Measurements from ENCODE around the gene PIK3R5. TPM values are rescaled to one million over a fixed set of nuclear protein-coding genes. Genes with fewer than 3 reads are reported as not detected.

PIK3R5 gene
- total and polyA plus RNA-seq, 2 donors (not counting 3 experiments of a cell fraction or from before 2014, with no cell fraction given), result not detected

GRCh38 chr17:8839410-8839935 is 126.0 kb downstream of the PIK3R5 start:
- no peak for FAIRE-seq
- H3K36me3 ChIP-seq (ENCODE audit: control insufficient read depth in 2 of 2, extremely low read depth in 1 of 2, insufficient read depth in 2 of 2, low read length in 2 of 2), result no peaks in the 10 kb centered on the region
- H3K4me3 ChIP-seq (replicated peaks in 1 of 3; ENCODE audit: insufficient read depth in 1 of 3, low read depth in 1 of 3, low read length in 3 of 3), result no peak overlapping the region

GRCh38 chr17:8838551-8839095 is 126.9 kb downstream of the PIK3R5 start:
- no peak overlapping the region for H3K4me3 ChIP-seq (replicated peaks in 1 of 3; ENCODE audit: insufficient read depth in 1 of 3, low read depth in 1 of 3, low read length in 3 of 3)
- no peaks in the 10 kb centered on the region for H3K9me1 ChIP-seq (replicated peaks; ENCODE audit: control insufficient read depth, extremely low read depth, insufficient read depth, low read length)
- FAIRE-seq (no peak), DNase-seq (ENCODE audit: low read depth, low spot score) (no peak)
- CTCF ChIA-PET, result interaction anchor here (1.4 kb wide), 1 partner anchor 93 kb away, joined by 3 read pairs; no protein-coding TSS in a partner anchor
- H3K9me3 ChIP-seq (replicated peaks; ENCODE audit: control insufficient read depth, insufficient read depth, low read length), result no peaks in the 10 kb centered on the region
- dilution Hi-C loops (cut with MboI; ENCODE audit: extremely low pct_ligation_motif_present, low sequenced_read_pairs) (no loop called here), intact Hi-C loops (cut with micrococcal nuclease) (no loop called here)
- no peak overlapping the region for H3K9ac ChIP-seq (replicated peaks; ENCODE audit: extremely low read depth, insufficient read depth, low read length)
- no peak overlapping the region for H3K27ac ChIP-seq (ENCODE audit: insufficient read depth, low read depth, low read length)
- H2AFZ ChIP-seq (ENCODE audit: low read depth, low read length), result no peak overlapping the region
- H4K20me1 ChIP-seq (replicated peaks; ENCODE audit: control insufficient read depth, extremely low read depth, insufficient read depth, low read length), result no peaks in the 10 kb centered on the region
- H3K4me2 ChIP-seq (ENCODE audit: insufficient read depth, low read length), result no peak overlapping the region
- POLR2A ChIA-PET, result no interaction called here
- H3K27me3 ChIP-seq (ENCODE audit: control insufficient read depth in 2 of 2, insufficient read depth in 2 of 2, low read length in 2 of 2), result no peaks in the 10 kb centered on the region
- BruUV-seq (replicated peaks), result no TSS peak
- no peaks in the 10 kb centered on the region for H3K36me3 ChIP-seq (ENCODE audit: control insufficient read depth in 2 of 2, extremely low read depth in 1 of 2, insufficient read depth in 2 of 2, low read length in 2 of 2)
- no peaks in the 10 kb centered on the region for H3K79me2 ChIP-seq (ENCODE audit: control insufficient read depth, insufficient read depth, low read length)
- TF ChIP-seq CTCF (IDR thresholded peaks at IDR 0.05; ENCODE audit: extremely low read depth in 1 of 2, insufficient read depth in 1 of 2, low read depth in 1 of 2, low read length in 2 of 2) (no peak), POLR2A (IDR thresholded peaks at IDR 0.05; ENCODE audit: low read depth, low read length) (no peak), JUN (IDR thresholded peaks at IDR 0.05; ENCODE audit: borderline replicate concordance, insufficient read depth, insufficient read length, low read depth) (no peak), POLR2AphosphoS5 (IDR thresholded peaks at IDR 0.05; ENCODE audit: insufficient read depth, low read depth, low read length) (no peak), EZH2 (IDR thresholded peaks at IDR 0.05; ENCODE audit: borderline replicate concordance, low read depth, low read length, severe bottlenecking) (no peak), MAX (IDR thresholded peaks at IDR 0.05; ENCODE audit: insufficient read depth, insufficient read length) (no peak), FOS (IDR thresholded peaks at IDR 0.05; ENCODE audit: borderline replicate concordance, insufficient read depth, low read length) (no peak), MYC (IDR thresholded peaks at IDR 0.05; ENCODE audit: low read depth, low read length) (no peak), GATA2 (IDR thresholded peaks at IDR 0.05; ENCODE audit: insufficient read depth, insufficient read length, low read depth, low read length) (no peak)
- H3K4me1 ChIP-seq (ENCODE audit: control insufficient read depth, extremely low read depth, insufficient read depth, low read length), result no peaks in the 10 kb centered on the region

More at GRCh38 chr17:8839410-8839935, 126.0 kb downstream of the PIK3R5 start:
- Histone ChIP-seq H3K9ac (replicated peaks; ENCODE audit: extremely low read depth, insufficient read depth, low read length) (no peak overlapping the region), H2AFZ (ENCODE audit: low read depth, low read length) (no peak overlapping the region), H3K4me2 (ENCODE audit: insufficient read depth, low read length) (no peak overlapping the region), H3K79me2 (ENCODE audit: control insufficient read depth, insufficient read depth, low read length) (no peaks in the 10 kb centered on the region), H3K27me3 (ENCODE audit: control insufficient read depth in 2 of 2, insufficient read depth in 2 of 2, low read length in 2 of 2) (no peaks in the 10 kb centered on the region), H3K4me1 (ENCODE audit: control insufficient read depth, extremely low read depth, insufficient read depth, low read length) (no peaks in the 10 kb centered on the region), H3K9me3 (replicated peaks; ENCODE audit: control insufficient read depth, insufficient read depth, low read length) (no peaks in the 10 kb centered on the region), H3K27ac (ENCODE audit: insufficient read depth, low read depth, low read length) (no peak overlapping the region), H4K20me1 (replicated peaks; ENCODE audit: control insufficient read depth, extremely low read depth, insufficient read depth, low read length) (no peaks in the 10 kb centered on the region), H3K9me1 (replicated peaks; ENCODE audit: control insufficient read depth, extremely low read depth, insufficient read depth, low read length) (no peaks in the 10 kb centered on the region)
- no peak for DNase-seq (ENCODE audit: low read depth, low spot score)
- BruUV-seq (replicated peaks), result no TSS peak
- POLR2A ChIA-PET, result no interaction called here
- CTCF ChIA-PET, result interaction anchor here (1.4 kb wide), 1 partner anchor 94 kb away, joined by 3 read pairs; no protein-coding TSS in a partner anchor
- no peak for TF ChIP-seq GATA2 (IDR thresholded peaks at IDR 0.05; ENCODE audit: insufficient read depth, insufficient read length, low read depth, low read length)
- intact Hi-C loops (cut with micrococcal nuclease), result no loop called here
- dilution Hi-C loops (cut with MboI; ENCODE audit: extremely low pct_ligation_motif_present, low sequenced_read_pairs), result no loop called here

Data from endothelial cell of umbilical vein (primary cell).